Measurements from ENCODE around the gene RNASEH2B. TPM values are rescaled to one million over a fixed set of nuclear protein-coding genes. Genes with fewer than 3 reads are reported as not detected.

Gene RNASEH2B
- total and polyA plus RNA-seq, 2 of the 8 experiments (the other 6 are each of a cell fraction or from before 2014, with no cell fraction given): 19.3 to 43.9 TPM

DNA sequence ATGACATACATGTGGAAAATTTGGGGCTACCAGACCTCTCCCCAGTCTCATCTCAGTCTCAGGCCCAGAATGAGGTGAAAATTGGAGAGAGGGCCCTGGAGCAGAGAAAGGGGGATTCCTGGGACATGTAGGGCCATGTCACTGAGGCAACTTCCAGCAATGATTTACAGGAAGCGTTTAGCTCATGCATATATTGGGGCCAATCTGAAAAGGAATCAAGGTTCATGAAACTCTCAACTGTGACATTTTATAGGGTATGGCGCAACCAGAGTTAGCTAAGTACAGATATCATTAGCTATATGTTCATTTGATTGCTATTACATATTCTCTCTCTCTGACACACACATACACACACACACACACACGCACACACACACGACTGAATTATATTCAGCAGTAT, 86.3 kb downstream of the RNASEH2B start (continued):
- TF ChIP-seq, protein P1, sequence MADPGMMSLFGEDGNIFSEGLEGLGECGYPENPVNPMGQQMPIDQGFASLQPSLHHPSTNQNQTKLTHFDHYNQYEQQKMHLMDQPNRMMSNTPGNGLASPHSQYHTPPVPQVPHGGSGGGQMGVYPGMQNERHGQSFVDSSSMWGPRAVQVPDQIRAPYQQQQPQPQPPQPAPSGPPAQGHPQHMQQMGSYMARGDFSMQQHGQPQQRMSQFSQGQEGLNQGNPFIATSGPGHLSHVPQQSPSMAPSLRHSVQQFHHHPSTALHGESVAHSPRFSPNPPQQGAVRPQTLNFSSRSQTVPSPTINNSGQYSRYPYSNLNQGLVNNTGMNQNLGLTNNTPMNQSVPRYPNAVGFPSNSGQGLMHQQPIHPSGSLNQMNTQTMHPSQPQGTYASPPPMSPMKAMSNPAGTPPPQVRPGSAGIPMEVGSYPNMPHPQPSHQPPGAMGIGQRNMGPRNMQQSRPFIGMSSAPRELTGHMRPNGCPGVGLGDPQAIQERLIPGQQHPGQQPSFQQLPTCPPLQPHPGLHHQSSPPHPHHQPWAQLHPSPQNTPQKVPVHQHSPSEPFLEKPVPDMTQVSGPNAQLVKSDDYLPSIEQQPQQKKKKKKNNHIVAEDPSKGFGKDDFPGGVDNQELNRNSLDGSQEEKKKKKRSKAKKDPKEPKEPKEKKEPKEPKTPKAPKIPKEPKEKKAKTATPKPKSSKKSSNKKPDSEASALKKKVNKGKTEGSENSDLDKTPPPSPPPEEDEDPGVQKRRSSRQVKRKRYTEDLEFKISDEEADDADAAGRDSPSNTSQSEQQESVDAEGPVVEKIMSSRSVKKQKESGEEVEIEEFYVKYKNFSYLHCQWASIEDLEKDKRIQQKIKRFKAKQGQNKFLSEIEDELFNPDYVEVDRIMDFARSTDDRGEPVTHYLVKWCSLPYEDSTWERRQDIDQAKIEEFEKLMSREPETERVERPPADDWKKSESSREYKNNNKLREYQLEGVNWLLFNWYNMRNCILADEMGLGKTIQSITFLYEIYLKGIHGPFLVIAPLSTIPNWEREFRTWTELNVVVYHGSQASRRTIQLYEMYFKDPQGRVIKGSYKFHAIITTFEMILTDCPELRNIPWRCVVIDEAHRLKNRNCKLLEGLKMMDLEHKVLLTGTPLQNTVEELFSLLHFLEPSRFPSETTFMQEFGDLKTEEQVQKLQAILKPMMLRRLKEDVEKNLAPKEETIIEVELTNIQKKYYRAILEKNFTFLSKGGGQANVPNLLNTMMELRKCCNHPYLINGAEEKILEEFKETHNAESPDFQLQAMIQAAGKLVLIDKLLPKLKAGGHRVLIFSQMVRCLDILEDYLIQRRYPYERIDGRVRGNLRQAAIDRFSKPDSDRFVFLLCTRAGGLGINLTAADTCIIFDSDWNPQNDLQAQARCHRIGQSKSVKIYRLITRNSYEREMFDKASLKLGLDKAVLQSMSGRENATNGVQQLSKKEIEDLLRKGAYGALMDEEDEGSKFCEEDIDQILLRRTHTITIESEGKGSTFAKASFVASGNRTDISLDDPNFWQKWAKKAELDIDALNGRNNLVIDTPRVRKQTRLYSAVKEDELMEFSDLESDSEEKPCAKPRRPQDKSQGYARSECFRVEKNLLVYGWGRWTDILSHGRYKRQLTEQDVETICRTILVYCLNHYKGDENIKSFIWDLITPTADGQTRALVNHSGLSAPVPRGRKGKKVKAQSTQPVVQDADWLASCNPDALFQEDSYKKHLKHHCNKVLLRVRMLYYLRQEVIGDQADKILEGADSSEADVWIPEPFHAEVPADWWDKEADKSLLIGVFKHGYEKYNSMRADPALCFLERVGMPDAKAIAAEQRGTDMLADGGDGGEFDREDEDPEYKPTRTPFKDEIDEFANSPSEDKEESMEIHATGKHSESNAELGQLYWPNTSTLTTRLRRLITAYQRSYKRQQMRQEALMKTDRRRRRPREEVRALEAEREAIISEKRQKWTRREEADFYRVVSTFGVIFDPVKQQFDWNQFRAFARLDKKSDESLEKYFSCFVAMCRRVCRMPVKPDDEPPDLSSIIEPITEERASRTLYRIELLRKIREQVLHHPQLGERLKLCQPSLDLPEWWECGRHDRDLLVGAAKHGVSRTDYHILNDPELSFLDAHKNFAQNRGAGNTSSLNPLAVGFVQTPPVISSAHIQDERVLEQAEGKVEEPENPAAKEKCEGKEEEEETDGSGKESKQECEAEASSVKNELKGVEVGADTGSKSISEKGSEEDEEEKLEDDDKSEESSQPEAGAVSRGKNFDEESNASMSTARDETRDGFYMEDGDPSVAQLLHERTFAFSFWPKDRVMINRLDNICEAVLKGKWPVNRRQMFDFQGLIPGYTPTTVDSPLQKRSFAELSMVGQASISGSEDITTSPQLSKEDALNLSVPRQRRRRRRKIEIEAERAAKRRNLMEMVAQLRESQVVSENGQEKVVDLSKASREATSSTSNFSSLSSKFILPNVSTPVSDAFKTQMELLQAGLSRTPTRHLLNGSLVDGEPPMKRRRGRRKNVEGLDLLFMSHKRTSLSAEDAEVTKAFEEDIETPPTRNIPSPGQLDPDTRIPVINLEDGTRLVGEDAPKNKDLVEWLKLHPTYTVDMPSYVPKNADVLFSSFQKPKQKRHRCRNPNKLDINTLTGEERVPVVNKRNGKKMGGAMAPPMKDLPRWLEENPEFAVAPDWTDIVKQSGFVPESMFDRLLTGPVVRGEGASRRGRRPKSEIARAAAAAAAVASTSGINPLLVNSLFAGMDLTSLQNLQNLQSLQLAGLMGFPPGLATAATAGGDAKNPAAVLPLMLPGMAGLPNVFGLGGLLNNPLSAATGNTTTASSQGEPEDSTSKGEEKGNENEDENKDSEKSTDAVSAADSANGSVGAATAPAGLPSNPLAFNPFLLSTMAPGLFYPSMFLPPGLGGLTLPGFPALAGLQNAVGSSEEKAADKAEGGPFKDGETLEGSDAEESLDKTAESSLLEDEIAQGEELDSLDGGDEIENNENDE (IDR thresholded peaks at IDR 0.05; ENCODE audit: insufficient replicate concordance, low read length): no peak
- TF ChIP-seq, protein P2, sequence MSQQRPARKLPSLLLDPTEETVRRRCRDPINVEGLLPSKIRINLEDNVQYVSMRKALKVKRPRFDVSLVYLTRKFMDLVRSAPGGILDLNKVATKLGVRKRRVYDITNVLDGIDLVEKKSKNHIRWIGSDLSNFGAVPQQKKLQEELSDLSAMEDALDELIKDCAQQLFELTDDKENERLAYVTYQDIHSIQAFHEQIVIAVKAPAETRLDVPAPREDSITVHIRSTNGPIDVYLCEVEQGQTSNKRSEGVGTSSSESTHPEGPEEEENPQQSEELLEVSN (IDR thresholded peaks at IDR 0.05): no peak
- TF ChIP-seq NANOG (IDR thresholded peaks at IDR 0.05; ENCODE audit: insufficient read depth, low read depth, low read length, poor library complexity, severe bottlenecking) (no peak), CTBP2 (IDR thresholded peaks at IDR 0.05; ENCODE audit: borderline replicate concordance, insufficient read depth, insufficient read length, low read length) (no peak), RNF2 (IDR thresholded peaks at IDR 0.05; ENCODE audit: borderline replicate concordance, low read depth, low read length, missing control alignments, poor library complexity, severe bottlenecking) (no peak), GTF2F1 (IDR thresholded peaks at IDR 0.05; ENCODE audit: borderline replicate concordance, low read depth, low read length) (no peak)

Data from H1 (cell line).